Right ventricle myocardium inferior (tissue), 1 donor: Measurements from ENCODE around the gene PHC3. TPM values are rescaled to one million over a fixed set of nuclear protein-coding genes. Genes with fewer than 3 reads are reported as not detected.
"Not testable (repeated sequence)": the region's sequence is repeated elsewhere in the genome, so short reads cannot be mapped to it uniquely, and the experiment has no call there.

Experiments used
- ATAC-seq: fragments of 200-7000 bp; cut with Tn5 transposase; one replicate; pipeline ENCODE4 v1.9.1; 2020; ENCODE audit warnings: mild to moderate bottlenecking, moderate library complexity
- DNase-seq: peaks from one replicate; pipeline ENCODE4 v3.0.0; 2021; ENCODE audit errors: missing footprints
- intact Hi-C: fragments of 100-400 bp; cut with DNase I; formaldehyde crosslinking; loops from one replicate; pipeline ENCODE4 v1.11.0; 2022
- total RNA-seq: library from RNA; stranded (reverse); fragmentation: NEBNext Ultra II Directional; extraction: Animal tissue kit (Norgen Biotek cat#: 25700); gene quantifications from one replicate; pipeline ENCODE4 v1.2.1, GENCODE V29; 2021
- donor health status: DM: no; HTN: yes; CAD: no; lungs with severe emphysema.

The PHC3 gene
- total RNA-seq, 1 donor from 2014 or later: 46.8 TPM

DNA sequence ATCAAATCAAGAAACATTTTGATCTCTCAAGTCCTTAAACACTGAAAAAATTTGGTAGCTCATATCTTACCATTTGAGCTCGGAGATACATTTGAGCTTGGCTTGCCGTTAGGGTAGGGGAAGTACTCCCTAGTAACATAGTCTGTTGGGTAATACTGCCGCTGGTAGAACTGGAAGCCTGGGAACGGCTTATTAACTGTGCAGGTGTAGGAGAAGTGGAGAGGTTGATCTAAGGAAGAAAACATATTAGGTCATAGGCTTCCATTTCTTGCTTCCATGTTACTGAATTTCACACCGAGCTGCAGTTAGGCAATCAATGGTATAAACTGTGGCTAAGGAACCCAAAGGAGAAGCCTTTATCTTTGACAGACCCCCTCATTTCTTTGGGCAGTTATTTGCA lies 32.5 kb downstream of the PHC3 start:
- DNase-seq (no peak), ATAC-seq (peak; percentile 23)
- intact Hi-C loops: no loop called here

DNA sequence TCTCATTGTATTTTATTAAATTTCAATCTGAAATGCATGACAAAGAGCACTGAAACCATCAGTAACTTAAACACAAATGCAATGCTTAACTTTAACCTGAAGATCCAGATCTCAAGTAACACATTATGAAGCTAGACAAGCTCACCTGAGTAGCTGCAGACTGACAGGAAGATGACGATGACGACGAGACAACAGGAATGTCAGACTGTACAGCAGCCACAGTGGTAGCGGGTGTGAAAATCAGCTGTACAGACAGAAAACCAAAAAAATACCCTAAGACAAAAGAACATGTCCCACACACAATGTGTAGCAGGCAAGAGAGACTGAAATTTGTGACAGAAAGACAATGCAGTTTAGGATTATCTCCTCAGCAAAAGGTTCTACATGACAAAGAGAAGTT lies 36.3 kb downstream of the PHC3 start:
- no peak for ATAC-seq
- intact Hi-C loops: no loop called here
- no peak for DNase-seq

DNA sequence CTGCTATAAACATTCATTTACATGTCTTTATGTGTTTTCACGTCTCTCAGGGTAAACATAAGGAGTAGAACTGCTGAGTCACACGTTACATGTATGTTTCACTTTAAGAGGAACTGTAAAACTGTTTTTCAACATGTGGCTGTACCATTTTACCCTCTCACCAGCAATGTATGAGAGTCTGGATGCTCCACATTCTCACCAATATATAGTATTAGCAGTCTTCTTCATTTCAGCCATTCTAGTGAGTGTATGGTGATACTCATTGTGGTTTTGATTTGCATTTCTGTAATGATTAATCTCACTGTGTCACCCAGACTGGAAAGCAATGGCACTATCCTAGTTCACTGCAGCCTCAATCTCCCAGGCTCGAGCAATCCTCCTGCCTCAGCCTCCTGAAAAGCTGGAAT lies 37.1 kb downstream of the PHC3 start:
- DNase-seq (no peak), ATAC-seq (no peak)
- intact Hi-C loops: no loop called here

DNA sequence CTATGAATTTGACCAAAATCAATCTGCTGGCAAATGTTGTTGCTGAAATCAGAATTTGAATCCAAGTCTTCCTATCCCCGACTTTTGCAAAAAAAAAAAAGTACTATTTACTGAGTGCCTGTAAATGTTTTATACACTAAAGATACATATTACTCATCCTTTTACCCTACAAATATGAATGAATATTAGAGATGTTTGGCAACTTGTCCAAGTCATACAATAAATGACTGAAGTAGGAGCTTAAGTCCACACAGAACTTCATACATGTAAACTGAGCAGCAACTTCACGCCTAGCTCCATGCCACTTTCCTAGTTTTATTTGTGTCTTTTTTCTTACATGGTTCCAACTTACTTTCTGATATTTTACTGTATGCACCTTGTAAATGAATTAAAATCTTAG lies 39.2 kb downstream of the PHC3 start:
- ATAC-seq: no peak
- intact Hi-C loops: no loop called here
- no peak for DNase-seq

DNA sequence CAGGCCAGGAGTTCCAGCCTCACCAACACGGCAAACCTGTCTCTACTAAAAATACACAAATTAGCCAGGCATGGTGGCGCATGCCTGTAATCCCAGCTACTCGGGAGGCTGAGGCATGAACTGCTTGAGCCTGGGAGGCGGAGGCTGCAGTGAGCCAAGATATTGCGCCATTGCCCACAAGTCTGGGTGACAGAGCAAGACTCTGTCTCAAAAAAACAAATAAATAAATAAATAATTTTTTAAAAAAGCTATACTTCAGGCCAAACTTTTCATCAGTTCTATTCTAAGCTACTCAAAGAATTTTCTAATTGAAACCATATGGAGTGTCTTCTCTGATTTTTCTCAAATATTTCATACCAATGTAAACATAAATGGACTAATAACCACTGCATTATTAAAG lies 43.5 kb downstream of the PHC3 start:
- intact Hi-C loops: no loop called here
- DNase-seq (no peak), ATAC-seq (no peak)

DNA sequence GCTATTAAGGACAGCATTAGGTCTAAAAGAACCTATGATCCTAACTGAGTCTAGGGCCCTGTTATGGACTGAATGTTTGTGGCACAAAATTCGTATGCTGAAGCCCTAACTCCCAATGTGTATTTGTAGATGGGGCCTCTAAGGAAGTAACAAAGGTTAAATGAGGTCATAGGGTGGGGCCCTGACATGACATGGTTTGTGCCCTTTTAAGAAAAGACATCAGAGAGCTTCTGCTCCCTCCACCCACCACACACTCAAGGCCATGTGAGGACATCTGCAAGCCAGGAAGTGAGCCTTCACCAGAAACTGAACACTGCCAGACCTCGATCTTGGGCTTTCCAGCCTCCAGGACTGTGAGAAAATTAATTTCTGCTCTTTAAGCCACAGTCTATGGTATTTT lies 49.2 kb downstream of the PHC3 start:
- ATAC-seq: no peak
- no peak for DNase-seq
- intact Hi-C loops: no loop called here

DNA sequence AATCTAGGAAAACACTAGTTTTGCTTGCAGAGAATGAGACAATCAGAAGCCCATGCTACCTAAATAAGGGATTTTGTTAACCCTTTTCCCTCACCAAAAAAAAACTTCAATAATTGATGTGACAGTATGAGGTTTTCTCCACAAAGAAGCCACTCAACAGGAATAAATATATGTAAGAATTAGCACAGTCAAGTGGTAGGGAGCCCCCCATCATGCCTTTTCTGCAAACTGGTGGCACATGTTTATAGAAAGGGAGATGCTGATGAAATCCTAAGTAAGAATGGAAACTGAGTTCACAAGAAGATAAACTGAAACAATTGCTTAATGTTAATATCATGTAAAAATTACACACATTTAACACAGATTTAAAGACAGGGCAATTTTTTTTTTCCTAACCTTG lies 51.0 kb downstream of the PHC3 start:
- intact Hi-C loops: no loop called here
- no peak for ATAC-seq
- no peak for DNase-seq

DNA sequence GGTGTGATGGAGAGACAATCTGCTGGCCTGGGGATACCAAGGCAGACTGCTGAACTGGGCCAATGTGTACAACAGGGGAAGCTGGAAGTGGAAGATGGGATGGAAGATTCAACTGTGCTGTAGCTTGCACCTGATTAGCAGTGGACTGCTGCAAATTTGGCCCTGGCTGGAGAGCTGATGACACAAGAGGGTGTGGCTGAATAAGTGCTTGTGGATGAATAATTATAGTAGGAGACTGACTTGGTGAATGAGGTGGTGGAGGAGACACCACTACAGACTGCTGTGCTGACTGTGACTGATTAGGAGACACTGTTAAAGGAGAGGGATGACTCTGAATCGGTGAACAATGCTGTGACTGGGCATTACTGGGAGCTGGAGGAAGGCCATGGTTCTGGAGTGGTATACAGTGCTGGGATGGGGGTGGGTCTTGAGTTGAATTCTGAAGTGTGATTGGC lies 52.5 kb downstream of the PHC3 start:
- no peak for DNase-seq
- intact Hi-C loops: no loop called here
- ATAC-seq: peak; percentile 28

DNA sequence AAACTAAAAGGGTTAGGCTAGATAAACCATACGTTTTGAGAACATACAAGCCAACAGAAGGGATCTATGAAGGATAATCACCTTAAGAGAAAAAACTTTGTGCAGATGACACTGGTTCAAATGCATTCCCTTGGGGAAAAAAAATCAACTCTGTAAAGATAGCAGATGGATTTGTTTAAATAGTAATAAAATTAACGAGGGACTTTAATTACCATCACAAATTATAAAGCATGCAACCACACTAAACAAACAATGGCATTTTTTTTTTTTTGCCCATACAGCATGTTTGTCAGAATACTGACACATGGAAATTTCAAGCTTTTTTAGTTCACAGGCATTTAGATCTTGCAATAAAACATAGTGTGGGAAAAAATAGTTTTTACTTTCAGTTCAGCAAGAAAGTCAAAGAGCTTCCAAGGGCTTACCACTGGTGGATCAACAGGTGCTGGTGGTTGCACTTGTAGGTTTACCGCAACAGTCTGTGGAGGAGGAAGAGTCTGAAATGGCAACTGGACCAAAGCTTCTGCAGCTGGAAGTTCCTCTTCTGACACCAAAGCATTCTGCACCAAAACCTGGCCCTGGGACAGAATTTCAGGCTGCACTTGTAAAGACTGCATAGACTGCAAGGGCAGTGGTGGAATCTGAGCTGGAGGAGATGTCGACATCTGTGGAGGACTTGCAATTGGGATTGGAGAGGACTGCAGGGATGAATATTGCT lies 53.1 kb downstream of the PHC3 start:
- intact Hi-C loops: no loop called here
- no peak for ATAC-seq
- no peak for DNase-seq

DNA sequence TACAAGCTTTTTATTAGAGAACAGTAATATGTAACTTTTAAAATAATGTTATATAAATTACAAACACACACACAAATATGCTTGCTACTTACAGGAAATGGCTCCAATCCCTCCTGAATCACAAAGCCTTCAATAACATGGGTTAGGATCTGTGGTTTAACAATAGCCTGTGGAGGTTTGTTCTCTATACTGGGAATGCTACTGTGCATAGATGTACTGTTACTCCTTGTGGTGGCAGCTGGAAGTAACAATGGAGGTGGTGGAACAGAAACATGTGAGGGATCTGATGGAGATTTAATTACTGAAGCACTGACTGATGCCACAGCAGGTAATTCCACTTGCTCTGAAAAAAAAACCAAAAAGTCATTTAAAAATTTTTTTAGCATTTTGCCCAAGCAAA lies 64.4 kb downstream of the PHC3 start:
- ATAC-seq (no peak), DNase-seq (no peak)
- intact Hi-C loops: no loop called here

DNA sequence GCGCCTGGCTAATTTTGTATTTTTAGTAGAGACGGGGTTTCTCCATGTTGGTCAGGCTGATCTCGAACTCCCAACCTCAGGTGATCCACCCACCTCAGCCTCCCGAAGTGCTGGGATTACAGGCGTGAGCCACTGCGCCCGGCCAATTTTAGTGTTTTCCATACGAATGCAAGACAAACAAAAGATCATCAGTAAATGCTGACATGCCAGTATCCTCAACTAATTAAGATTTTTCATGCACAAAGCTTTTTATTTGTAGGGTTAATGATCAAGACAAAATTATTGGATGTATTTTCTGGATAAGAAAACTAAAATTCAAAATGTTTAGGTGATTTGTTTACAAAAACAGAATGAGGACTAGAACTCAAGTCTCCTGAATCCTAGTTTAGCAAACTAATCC lies 67.4 kb downstream of the PHC3 start:
- DNase-seq, intact Hi-C loops, ATAC-seq: not testable (repeated sequence)

DNA sequence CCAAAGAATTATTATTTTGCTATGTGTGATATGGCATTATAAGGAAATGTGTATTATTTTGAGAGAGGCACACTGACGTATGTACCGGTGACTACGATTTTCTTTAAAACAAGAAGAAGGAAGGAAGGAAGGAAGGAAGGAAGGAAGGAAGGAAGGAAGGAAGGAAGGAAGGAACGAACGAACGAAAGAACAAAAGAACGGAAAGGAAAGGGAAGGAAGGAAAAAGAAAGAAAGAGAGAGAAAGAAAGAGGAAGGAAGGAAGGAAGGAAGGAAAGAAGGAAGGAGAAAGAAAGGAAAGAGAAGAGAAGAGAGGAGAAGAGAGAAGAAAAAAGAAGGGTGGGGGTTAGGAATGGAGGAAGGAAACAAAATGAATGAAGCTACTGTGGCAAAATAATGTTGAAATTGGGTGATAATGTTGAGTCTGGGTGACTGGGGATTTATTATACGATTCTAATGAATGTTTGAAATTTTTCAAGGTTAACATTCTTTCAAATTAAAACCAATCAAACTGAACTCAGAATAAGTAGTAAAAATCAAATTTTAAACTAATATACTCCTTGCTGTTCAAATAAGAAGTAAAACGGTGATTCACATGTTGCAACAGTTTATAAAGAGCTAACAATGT lies 70.3 kb downstream of the PHC3 start:
- ATAC-seq (no peak), DNase-seq (no peak)
- intact Hi-C loops: no loop called here

DNA sequence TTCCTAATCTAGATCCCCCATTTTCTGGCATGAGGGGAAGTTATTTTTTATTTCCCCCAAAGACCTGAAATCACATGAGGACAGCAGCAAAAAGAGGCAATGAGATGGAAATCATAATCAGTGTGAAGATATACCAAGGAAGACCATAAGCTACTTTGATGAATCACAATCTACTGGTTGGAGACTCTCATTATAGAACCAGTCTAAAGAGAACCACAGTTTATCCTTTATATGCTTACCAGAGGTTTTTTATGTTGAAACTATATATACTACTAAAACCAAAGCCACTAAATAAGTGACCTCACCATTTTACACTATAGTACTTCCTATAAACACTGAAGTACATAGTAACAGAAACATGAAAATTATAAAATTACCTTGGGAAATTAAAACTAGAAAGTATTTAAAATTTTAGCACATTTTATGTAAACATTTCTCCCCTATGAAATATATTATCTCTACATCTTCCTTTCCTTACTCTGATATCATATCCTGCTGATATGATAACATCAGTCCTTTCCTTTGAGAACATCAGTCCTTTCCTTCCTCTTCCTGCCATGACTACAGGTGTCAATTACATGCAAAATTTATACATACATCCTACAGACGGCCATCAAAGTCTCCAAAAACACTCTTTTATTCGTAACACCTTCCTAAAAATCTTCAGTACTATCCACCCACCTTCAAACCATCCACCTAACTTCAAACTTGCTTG lies 71.8 kb downstream of the PHC3 start:
- ATAC-seq (no peak), DNase-seq (no peak)
- intact Hi-C loops: no loop called here

DNA sequence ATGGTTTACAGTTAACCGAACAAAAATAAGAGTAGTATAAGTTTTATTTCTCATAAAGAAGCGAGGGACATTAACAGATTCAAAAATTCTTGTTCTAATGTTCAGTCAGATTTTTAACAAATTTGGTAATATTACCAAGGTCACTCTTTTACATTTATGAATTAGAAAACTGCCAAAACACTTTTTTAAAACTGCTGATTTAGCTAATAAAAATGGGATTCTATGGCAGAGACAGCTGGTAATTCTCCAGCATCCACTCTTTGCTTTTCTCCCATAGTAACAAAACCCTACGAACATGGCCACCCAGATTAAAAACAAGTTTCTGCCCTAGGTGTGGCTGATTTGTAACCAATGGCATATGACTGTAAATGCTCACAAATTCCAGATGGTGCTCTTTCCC lies 72.6 kb downstream of the PHC3 start:
- intact Hi-C loops: no loop called here
- ATAC-seq (no peak), DNase-seq (no peak)

DNA sequence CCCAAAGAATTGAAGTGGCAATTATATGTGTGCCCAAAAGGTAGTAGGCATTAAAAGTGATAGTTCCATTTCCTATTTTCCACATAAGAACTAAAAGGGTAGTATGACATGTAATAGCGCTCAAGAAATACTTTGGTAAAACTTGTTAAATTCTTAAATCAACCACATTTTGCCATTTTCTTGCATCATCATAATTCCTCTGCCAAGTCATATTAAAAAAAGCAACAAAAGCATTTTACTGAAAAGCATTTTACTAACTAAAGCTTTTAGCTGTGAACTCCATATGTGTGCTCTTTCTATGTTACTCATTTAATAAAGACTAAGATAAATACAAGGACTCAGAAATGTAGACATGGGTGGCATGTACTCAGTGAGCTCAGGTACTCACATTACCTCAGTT lies 73.6 kb downstream of the PHC3 start:
- no peak for DNase-seq
- no peak for ATAC-seq
- intact Hi-C loops: no loop called here

DNA sequence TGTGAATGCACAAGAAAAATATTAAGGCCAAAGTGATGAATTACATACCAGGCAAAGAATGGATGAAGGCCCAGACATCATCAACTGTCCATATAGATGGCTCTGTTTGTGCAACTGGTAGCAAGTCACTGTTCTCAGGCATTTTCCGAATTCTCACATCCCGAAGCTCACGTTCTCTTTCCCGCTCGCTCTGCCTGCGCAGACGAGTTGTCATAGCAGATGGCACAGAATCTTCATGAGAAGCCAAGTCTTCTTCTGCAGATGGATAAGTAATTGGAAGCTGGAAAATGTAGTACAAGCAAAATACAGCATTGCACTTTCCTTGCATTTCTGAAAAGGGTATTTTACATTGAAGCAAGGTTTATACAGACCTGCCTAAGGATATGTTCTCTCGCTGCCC lies 79.1 kb downstream of the PHC3 start:
- intact Hi-C loops: no loop called here
- ATAC-seq: no peak
- DNase-seq: no peak

DNA sequence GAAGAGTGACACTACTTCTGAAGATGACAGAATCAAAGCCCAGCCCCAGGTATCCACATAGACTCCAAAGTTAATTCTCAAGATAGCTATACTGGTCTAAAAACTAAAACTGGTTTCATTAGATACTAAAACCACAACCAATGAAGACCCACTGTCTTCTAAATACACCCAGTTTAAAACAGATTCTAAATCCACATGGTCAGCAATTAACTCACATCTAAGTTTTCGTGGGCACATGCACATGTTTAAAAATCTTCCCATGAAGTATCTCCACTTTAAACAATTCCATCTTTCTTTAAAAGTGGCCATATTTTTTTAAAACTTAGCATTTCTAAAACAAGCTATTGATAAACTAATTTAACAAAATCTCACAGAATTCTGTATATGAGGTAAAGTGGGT lies 80.6 kb downstream of the PHC3 start:
- no peak for ATAC-seq
- intact Hi-C loops: no loop called here

DNA sequence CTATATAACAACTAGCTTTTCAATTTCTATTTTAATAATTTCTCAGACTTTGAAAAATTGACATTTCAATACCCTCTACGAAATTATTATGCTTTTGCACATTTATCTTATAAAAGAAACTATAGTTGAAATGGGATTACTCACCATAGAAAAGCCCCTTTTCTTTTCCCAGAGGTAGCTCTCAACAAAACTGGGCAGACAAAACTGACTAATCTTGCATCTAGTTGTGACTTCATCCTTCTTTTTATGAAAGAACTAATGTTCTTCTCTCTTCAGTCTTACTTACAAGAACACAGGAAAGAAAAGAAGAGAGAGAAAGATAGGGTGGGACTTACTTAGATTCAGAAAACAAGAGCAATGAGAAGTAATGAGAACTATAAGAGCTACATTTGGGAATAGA lies 82.8 kb downstream of the PHC3 start:
- ATAC-seq (no peak), DNase-seq (no peak)
- intact Hi-C loops: no loop called here

More for the DNA sequence above, 80.6 kb downstream of the PHC3 start:
- DNase-seq: no peak

DNA sequence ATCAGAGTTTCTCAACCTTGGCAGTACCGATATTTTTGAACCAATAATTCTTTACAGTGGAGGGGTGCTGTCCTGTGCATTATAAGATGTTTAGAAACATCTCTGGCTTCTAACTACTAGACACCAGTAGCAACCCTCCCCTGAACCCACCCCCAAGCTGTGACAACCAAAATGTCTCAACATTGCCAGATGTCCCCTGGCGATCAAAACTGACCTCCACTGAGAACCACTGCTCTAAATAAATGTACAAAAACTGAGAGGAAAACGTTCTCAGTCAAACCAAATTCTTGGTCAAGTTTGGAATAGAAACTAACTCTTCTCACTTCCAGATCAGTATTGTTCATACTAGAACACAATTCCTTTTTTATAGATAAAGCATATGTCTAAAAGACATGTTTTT lies 85.2 kb downstream of the PHC3 start:
- ATAC-seq (no peak), DNase-seq (no peak)
- intact Hi-C loops: no loop called here

DNA sequence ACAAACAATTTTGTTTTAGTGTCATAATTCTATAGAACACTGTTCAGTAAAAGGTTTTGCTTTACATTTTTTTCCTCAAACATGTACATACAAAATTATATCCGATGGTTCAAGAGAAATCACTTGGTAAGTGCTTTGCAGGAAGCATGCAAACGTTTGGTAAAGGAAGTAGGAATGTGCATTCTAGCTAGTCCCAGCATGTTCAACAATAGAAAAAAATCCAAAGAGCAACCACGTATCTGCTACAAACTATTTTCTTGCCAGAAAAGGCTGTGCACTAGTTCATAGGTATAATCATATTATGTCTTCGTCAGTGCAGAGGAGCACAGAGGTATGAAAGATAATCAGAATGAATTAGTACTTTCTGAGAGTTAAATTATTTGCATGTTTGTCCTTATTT lies 85.8 kb downstream of the PHC3 start:
- DNase-seq (no peak), ATAC-seq (no peak)
- intact Hi-C loops: no loop called here
